ACC112 (cell line): Measurements from ENCODE around the gene NSUN2.
"Not testable (repeated sequence)": the region's sequence is repeated elsewhere in the genome, so short reads cannot be mapped to it uniquely, and the experiment has no call there.

Source experiments
- H2AFZ ChIP-seq: fragments of 200-600 bp; sonication (generic); one replicate; pipeline ENCODE4 v1.6.0; 2017; ENCODE audit warnings: antibody characterized with exemption, low read length; ENCODE audit not compliant: unreplicated experiment
- H3K27ac ChIP-seq: fragments of 200-600 bp; sonication (generic); 2 replicates; pipeline ENCODE4 v1.5.1; 2014; ENCODE audit warnings: low read depth, mild to moderate bottlenecking, antibody characterized with exemption, low read length, moderate library complexity
- H3K27me3 ChIP-seq: fragments of 200-600 bp; sonication (generic); 2 replicates; pipeline ENCODE4 v1.6.1; 2014; ENCODE audit warnings: mild to moderate bottlenecking, antibody characterized with exemption, low read length, moderate library complexity, mixed read lengths; ENCODE audit not compliant: insufficient read depth
- H3K36me3 ChIP-seq: fragments of 200-600 bp; sonication (generic); 2 replicates; pipeline ENCODE4 v1.6.1; 2016; ENCODE audit warnings: mild to moderate bottlenecking, antibody characterized with exemption, low read length, moderate library complexity, mixed read lengths; ENCODE audit not compliant: insufficient read depth
- H3K4me1 ChIP-seq: fragments of 200-600 bp; sonication (generic); one replicate; pipeline ENCODE4 v1.6.1; 2016; ENCODE audit warnings: low read length, mixed read lengths; ENCODE audit not compliant: insufficient read depth, unreplicated experiment, control insufficient read depth
- H3K4me3 ChIP-seq: fragments of 200-600 bp; sonication (generic); 2 replicates; pipeline ENCODE4 v1.5.1; 2014; ENCODE audit warnings: mild to moderate bottlenecking, low read depth, low read length
- H3K79me2 ChIP-seq: fragments of 200-600 bp; sonication (generic); one replicate; pipeline ENCODE4 v1.6.0; 2016; ENCODE audit warnings: low read length; ENCODE audit not compliant: control insufficient read depth, unreplicated experiment, insufficient read depth

Gene NSUN2

GRCh38 chr5:6668717-6669116 lies 35.9 kb upstream of the NSUN2 start:
- H3K27ac ChIP-seq, H2AFZ ChIP-seq, H3K36me3 ChIP-seq, H3K79me2 ChIP-seq, H3K4me3 ChIP-seq, H3K4me1 ChIP-seq, H3K27me3 ChIP-seq: not testable (repeated sequence)

GRCh38 chr5:6667648-6668047 lies 34.8 kb upstream of the NSUN2 start:
- H3K79me2 ChIP-seq = no peaks in the 10 kb centered on the region
- no peak overlapping the region for H3K4me3 ChIP-seq
- no peaks in the 10 kb centered on the region for H3K27me3 ChIP-seq
- H3K36me3 ChIP-seq = no peaks in the 10 kb centered on the region
- H2AFZ ChIP-seq = no peak overlapping the region
- H3K4me1 ChIP-seq = no peaks in the 10 kb centered on the region
- no peak overlapping the region for H3K27ac ChIP-seq

GRCh38 chr5:6666762-6667161 lies 33.9 kb upstream of the NSUN2 start:
- H3K4me3 ChIP-seq = no peak overlapping the region
- no peak overlapping the region for H2AFZ ChIP-seq
- no peaks in the 10 kb centered on the region for H3K4me1 ChIP-seq
- H3K79me2 ChIP-seq = no peaks in the 10 kb centered on the region
- H3K27ac ChIP-seq = no peak overlapping the region
- no peaks in the 10 kb centered on the region for H3K27me3 ChIP-seq
- no peaks in the 10 kb centered on the region for H3K36me3 ChIP-seq

GRCh38 chr5:6660688-6661087 lies 27.8 kb upstream of the NSUN2 start:
- no peaks in the 10 kb centered on the region for H3K79me2 ChIP-seq
- no peaks in the 10 kb centered on the region for H3K4me1 ChIP-seq
- peaks cover 26% of the 10 kb centered on the region for H3K36me3 ChIP-seq
- no peak overlapping the region for H2AFZ ChIP-seq
- no peaks in the 10 kb centered on the region for H3K27me3 ChIP-seq
- no peak overlapping the region for H3K4me3 ChIP-seq
- no peak overlapping the region for H3K27ac ChIP-seq

- Histone ChIP-seq H3K27ac (no peak overlapping the region), H3K79me2 (no peaks in the 10 kb centered on the region), H3K36me3 (peaks cover 31% of the 10 kb centered on the region), H3K27me3 (no peaks in the 10 kb centered on the region), H3K4me1 (no peaks in the 10 kb centered on the region), H3K4me3 (no peak overlapping the region), H2AFZ (no peak overlapping the region)
These were observed 27.3 kb upstream of the NSUN2 start for GRCh38 chr5:6659941-6660684.

- Histone ChIP-seq H3K27me3 (no peaks in the 10 kb centered on the region), H3K36me3 (peaks cover 45% of the 10 kb centered on the region), H3K4me3 (no peak overlapping the region), H3K4me1 (no peaks in the 10 kb centered on the region), H2AFZ (no peak overlapping the region), H3K79me2 (no peaks in the 10 kb centered on the region), H3K27ac (no peak overlapping the region)
These were observed 23.8 kb upstream of the NSUN2 start for GRCh38 chr5:6656680-6657079.

GRCh38 chr5:6655432-6655831 lies 22.6 kb upstream of the NSUN2 start:
- Histone ChIP-seq H3K27ac (no peak overlapping the region), H3K4me3 (no peak overlapping the region), H3K36me3 (peaks cover 45% of the 10 kb centered on the region), H3K4me1 (no peaks in the 10 kb centered on the region), H2AFZ (no peak overlapping the region), H3K79me2 (no peaks in the 10 kb centered on the region), H3K27me3 (no peaks in the 10 kb centered on the region)

GRCh38 chr5:6652025-6652424 lies 19.2 kb upstream of the NSUN2 start:
- no peak overlapping the region for H3K27ac ChIP-seq
- H3K36me3 ChIP-seq = peaks cover 33% of the 10 kb centered on the region
- H3K27me3 ChIP-seq = no peaks in the 10 kb centered on the region
- H3K4me1 ChIP-seq = no peaks in the 10 kb centered on the region
- H2AFZ ChIP-seq = no peak overlapping the region
- no peak overlapping the region for H3K4me3 ChIP-seq
- H3K79me2 ChIP-seq = no peaks in the 10 kb centered on the region

- Histone ChIP-seq H3K36me3 (peaks cover 13% of the 10 kb centered on the region), H3K4me1 (no peaks in the 10 kb centered on the region), H2AFZ (no peak overlapping the region), H3K27ac (no peak overlapping the region), H3K27me3 (no peaks in the 10 kb centered on the region), H3K4me3 (no peak overlapping the region), H3K79me2 (no peaks in the 10 kb centered on the region)
These were observed 16.8 kb upstream of the NSUN2 start for GRCh38 chr5:6649681-6650080.

GRCh38 chr5:6649186-6649585 lies 16.3 kb upstream of the NSUN2 start:
- H3K36me3 ChIP-seq = peaks cover 17% of the 10 kb centered on the region
- no peaks in the 10 kb centered on the region for H3K27me3 ChIP-seq
- H3K4me3 ChIP-seq = no peak overlapping the region
- no peak overlapping the region for H3K27ac ChIP-seq
- peaks cover 3% of the 10 kb centered on the region for H3K79me2 ChIP-seq
- H3K4me1 ChIP-seq = no peaks in the 10 kb centered on the region
- no peak overlapping the region for H2AFZ ChIP-seq

GRCh38 chr5:6645571-6646362 lies 12.9 kb upstream of the NSUN2 start:
- H3K27ac ChIP-seq, H3K36me3 ChIP-seq, H3K4me3 ChIP-seq, H3K27me3 ChIP-seq, H2AFZ ChIP-seq, H3K4me1 ChIP-seq: not testable (repeated sequence)
- H3K79me2 ChIP-seq = peaks cover 12% of the 10 kb centered on the region
